Hepatocyte (in vitro differentiated cells): ENCODE data around the gene CDYL.

Experiments
- EZH2 ChIP-seq: fragments of 200-600 bp; sonication (generic); IDR thresholded peaks from 2 replicates; pipeline ENCODE4 v1.6.1; 2016; ENCODE audit warnings: antibody characterized with exemption, mild to moderate bottlenecking, borderline replicate concordance
- EZH2phosphoT487 ChIP-seq: fragments of 200-600 bp; sonication (generic); IDR thresholded peaks from one replicate; pipeline ENCODE4 v1.6.1; 2018; ENCODE audit warnings: antibody characterized with exemption, mild to moderate bottlenecking, low read depth, moderate library complexity; ENCODE audit not compliant: unreplicated experiment, severe bottlenecking
- TF ChIP-seq, protein P1 (sequence below): fragments of 200-600 bp; sonication (generic); IDR thresholded peaks from 2 replicates; pipeline ENCODE4 v1.5.1; 2016; ENCODE audit warnings: antibody characterized with exemption, mild to moderate bottlenecking; ENCODE audit not compliant: poor library complexity

DNA sequence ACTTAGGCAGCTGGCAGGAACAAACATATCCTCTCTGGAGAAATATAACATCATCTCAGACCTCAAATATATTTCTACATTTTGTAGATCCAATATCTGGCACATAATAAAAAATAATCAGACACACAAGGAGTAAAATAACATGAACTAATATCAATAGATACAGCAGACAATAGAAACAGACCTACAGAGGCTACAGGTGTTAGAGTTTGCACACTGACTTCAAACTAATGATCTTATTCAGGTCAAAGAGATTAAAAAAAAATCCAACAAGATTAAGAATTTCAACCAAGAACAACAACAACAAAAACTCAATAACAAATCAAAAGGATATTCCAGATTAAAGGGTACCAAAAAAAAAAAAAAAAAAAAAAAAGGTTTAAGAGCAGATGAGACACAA lies 13.9 kb upstream of the CDYL start:
- TF ChIP-seq, protein P1, sequence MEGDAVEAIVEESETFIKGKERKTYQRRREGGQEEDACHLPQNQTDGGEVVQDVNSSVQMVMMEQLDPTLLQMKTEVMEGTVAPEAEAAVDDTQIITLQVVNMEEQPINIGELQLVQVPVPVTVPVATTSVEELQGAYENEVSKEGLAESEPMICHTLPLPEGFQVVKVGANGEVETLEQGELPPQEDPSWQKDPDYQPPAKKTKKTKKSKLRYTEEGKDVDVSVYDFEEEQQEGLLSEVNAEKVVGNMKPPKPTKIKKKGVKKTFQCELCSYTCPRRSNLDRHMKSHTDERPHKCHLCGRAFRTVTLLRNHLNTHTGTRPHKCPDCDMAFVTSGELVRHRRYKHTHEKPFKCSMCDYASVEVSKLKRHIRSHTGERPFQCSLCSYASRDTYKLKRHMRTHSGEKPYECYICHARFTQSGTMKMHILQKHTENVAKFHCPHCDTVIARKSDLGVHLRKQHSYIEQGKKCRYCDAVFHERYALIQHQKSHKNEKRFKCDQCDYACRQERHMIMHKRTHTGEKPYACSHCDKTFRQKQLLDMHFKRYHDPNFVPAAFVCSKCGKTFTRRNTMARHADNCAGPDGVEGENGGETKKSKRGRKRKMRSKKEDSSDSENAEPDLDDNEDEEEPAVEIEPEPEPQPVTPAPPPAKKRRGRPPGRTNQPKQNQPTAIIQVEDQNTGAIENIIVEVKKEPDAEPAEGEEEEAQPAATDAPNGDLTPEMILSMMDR = no peak
- no peak for TF ChIP-seq EZH2
- no peak for TF ChIP-seq EZH2phosphoT487
